CD1c-positive myeloid dendritic cell (primary cell): Measurements from ENCODE around the gene NELFB.

ENCODE experiments used
- DNase-seq: peaks from one replicate; pipeline ENCODE4 v3.0.0-alpha.2; 2016; ENCODE audit errors: extremely low spot score

The NELFB gene

DNA sequence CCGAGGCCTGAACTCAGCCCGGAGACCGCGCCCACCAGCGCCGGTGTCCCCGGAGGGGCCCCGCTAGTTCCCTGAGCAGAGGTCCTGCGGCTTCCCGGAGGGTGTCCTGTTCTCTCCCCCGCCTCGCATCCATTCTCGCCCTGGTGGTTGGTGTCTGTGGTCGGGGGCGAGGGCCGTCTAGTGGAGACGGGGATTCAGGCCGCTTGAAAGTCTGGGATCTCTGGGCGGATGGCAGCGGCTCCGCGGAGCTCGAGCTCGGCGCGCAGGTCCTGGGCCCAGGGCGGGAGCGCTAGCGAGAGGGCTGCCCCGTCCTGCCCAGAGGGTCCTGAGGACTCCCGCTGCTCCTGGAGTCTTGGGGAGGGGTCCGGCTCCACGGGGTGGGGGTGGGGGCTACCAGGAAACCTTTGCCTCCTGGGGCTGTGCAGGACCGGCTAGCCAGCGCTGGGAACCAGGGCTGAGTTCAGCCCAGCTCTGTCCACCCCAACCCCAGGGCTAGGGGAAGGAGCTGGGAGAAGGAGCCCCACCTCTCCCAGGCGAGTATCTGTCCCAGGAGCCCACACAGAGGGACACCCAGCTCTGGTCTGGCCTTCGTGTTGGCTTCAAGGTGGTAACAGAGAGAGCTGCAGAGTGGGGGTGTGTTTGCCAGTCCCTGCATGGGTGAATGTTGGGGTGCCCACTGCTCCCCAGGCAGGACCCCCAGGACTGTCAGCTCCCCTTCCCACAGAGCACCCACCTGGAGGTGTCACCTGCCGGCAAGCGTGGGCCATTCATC, 26.4 kb downstream of the NELFB start:
- no peak for DNase-seq

GRCh38 chr9:137286975-137287383, 31.9 kb downstream of the NELFB start:
- DNase-seq, result peak; percentile 55

- DNase-seq, result no peak
Observed at GRCh38 chr9:137293094-137293481, 38.0 kb downstream of the NELFB start.

DNA sequence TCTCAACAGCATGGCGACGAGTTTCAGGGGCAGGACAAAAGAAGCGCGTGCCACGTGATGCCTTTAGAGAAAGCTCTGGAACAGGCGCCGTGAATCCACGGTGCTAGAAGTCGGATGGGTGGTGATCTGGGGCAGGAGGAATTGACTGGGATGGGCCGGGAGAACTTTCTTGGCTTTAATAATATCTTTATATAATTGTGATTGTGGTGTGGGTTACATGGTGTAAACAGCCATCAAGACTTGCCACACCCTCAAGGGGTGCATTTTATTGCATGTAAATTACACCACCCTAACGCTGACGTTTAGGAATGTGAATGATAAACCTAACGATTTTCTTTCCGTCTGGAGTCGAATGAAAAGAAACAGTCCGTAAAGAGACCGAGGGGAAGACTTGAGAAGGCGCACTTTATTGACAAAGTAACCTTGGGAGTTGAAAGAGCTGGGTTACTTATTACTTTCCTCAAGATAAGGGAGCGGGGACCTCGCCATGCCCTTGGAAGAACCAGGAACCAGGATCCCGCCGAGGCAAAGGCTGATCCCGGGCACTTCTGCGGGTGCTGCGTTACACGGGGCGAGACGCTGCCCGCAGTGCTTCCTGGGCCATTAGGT, 38.5 kb downstream of the NELFB start:
- DNase-seq, result no peak

DNA sequence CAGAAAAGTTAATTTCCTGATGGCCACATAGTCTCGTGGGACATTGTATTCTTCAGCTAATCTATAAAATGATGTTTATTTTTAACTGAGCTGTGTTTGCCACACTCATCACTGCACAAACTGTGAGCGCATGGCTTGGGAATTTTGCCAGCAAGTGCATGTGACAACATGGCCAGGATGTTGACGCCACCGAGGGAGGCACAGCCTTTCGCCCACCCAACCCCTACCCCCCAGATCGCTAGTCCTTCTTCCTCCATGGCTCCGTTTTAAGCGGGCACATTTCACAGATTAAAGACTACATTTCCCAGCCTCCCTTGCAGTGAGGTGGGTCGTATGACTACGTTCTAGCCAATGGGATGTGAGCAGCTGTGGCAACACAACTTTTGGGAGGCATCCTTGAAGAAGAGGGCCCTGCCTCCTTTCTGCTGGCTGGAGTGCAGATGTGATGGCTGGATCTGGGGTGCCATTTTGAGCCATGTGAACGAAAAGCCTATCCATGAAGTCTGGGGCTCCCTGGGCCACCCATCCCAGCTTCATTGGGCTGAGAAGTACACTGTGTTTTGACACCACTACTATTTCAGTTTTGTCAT, 39.1 kb downstream of the NELFB start:
- peak; percentile 38 for DNase-seq

DNA sequence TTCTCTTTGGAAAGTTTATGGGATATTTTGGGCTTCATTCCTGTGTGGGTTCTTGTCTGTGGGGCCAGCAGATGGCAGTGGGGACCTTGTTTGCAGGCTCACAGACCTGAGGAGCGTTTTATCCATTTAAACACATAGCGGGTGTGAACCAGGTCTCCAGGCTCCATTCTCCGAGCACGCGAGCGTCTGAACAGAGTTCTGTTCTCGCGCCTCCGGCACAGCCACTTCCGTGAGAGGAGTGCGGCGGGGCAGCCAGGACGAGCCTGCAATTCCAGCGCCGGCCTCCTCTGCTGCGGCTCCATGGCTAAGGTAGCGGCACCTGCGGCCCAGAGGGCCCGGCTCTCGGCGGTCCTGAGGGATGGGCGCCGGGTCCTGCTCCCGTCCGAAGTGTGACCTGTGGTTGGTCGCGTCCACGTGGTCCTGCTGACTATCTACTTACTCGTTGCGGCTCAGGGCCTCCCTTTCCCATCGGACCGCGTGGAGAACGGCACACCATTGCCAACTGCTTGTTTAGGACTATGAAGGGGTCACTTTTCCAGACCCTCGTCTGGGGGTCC, 39.6 kb downstream of the NELFB start:
- DNase-seq, result peak; percentile 26

DNA sequence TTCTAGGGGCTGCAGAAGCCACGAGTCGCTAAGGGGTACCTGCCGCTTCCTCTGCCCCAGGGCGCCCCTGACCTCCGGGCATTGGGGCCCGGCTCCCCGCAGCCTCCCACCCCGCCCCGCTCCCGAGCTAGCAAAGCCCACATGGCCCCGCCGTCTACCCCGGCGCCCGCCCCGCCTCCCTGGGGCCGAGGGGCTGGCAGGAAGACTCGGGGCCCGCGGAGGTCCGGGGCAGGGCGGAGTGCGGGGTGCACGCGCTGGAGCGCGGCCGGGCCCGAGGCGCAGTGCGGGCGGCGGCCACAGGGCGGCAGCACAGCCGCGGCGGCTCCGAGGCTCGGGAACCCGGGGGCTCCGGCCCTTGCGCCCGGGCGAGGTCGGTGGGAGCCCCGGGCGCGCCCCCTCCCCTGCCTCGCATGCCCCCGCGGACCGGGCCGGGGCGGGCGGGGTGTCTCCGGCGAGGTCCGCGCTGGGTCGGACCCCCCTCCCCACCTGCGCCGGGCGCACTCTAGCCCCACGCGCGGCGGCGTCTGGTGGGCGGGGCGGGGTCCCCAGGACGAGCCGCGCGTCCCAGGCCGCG, 40.2 kb downstream of the NELFB start:
- peak; percentile 52 for DNase-seq

DNA sequence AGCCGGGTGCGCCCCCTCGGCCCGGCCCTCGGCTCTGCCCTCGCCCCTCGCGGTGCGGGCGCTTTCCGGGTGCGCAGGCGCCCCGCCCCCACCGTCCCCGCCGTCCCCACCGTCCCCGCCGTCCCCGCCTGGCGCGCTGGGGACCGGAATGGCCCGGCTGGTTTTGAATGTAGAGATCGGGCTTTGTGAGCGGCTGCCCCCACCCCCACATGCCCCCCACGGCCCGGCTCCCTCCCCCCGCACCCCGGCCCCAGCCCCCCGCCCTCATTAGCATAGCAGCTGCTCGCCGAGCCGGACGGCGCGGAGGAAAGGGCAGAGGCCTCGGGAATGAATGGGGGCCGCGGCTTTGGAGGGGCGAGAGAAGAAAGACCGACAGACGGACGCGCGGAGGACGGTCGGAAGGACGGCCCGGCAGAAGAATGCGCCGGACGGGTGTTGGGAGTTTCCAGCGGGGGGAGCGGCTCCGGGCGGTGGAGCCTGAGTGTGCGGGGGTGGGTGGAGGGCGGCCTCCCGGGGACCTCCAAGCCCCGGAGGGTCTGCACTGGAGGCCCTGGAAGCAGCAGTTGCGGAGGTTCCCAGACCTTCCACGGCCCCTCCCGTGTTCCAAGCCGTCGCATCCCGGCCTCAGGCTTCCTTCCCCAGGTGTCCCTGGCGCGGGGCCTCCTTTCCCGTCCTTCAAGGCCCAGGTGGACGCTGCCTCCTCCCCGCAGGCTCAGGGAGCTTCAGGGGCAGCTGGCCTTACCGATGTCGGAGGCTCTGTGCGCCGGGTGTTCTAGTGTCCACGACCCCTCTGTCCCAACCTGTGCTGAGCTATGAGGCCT, 40.9 kb downstream of the NELFB start:
- no peak for DNase-seq

DNA sequence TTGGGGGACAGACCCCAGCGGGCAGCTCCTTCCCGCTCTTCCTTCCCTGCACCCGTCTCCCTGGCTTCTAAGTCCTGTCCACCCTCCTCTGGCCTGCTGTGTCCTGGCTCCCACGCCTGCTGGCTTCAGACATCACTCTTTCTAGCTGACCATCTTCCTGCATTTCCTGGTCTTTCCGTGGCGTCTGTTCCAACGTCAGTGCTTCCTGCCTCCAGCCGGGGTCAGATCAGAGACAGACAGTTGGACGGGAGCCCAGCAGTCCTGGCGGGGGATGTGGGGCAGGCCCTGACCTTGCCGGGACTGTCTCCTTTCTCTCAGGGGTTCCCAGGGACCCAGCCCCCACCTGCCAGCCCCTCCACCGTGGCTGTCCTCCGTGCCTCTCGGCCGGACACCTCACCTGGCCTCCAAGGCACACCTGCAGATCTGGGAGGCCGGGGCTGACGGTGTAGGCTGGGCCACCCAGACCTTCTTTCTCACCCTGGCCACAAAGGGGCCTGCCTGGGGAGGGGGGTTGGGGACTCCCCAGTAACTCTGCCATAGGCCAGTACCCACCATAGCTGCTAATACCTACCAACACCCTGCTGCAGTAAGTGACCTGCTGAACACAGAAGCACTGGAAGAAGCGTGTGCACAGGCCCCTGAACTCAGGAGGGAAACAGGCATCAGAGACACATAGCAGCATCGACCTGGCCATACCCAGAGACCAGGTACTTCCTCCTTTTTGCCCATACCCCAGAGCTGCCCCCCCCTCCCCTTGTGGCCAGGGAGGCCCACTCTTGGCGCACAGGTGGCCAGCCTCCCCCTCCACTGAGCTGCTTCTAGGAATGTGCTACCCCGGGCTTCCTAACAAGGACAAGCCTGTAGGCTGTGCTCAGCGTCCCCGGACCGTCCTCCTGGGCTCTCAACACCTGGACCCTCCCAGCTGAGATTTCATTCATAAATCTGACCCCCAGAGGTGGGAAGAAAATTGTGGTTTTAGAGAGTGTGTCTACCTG, 41.8 kb downstream of the NELFB start:
- no peak for DNase-seq

DNA sequence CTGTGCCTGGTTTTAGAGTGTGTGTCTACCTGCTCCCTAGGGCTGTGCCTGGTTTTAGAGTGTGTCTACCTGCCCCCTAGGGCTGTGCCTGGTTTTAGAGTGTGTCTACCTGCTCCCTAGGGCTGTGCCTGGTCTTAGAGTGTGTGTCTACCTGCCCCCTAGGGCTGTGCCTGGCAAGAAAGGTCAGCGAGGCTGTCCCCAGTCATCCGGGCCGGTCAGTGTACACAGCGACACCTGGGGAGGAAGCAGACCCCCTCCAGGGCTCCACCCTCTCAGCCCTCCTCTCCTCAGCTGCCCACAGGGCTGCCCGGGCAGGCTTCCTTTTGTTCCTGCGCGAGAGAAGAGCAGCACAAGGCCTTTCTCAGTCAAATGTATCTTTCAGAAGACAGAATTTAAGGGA, 42.8 kb downstream of the NELFB start:
- no peak for DNase-seq

GRCh38 chr9:137298401-137299202, 43.5 kb downstream of the NELFB start:
- no peak for DNase-seq

DNA sequence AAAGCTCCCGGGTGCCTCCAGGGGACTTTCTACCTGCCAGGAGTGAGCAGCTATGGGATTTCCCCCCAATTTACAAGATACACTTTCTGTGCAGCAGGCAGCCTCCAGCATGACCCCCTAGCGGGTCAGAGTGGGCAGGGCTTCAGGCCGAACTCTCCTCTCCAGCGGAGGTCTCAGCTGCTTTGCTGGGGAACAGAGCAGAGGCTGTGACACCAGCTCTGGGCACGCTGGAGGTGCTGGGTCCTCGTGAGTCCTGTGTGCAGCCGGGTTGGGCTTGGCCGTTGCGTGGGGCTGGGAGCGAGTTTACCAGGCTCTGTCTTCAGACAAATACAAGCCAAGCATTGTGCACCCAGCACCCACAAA, 44.1 kb downstream of the NELFB start:
- no peak for DNase-seq

DNA sequence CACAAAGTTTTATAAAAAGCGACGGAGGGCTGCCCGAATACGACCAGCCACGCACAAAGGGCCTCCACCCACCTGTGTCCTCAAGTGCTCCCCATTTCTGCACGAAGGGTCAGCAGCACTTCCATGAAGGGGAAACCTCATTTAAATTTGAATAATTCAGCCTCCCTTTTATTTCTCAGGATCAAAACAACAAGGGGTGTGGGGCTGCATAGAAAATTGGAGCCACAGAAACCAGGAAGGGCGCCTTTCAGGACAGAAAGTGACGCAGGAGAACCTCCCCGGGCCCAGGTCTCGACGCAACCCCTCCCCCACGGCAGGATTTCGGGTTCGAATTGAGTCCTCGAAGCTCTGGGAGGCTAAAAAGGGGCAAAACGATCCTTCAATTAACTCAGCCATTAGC, 44.8 kb downstream of the NELFB start:
- DNase-seq, result no peak

- DNase-seq, result no peak
Observed at GRCh38 chr9:137300567-137301080, 45.5 kb downstream of the NELFB start.

GRCh38 chr9:137301081-137301947, 46.2 kb downstream of the NELFB start:
- peak; percentile 34 for DNase-seq

- peak; percentile 94 for DNase-seq
Observed at GRCh38 chr9:137302118-137302448, 47.0 kb downstream of the NELFB start, which contains the start of gene NRARP. TSS of gene NRARP (minus strand) at chr9:137302271. CDS start at chr9:137301928, 343 bp downstream.

GRCh38 chr9:137302449-137303150, 47.5 kb downstream of the NELFB start:
- no peak for DNase-seq
